HT-29 (cell line): ENCODE results near the gene SNX13. TPM values are rescaled to one million over a fixed set of nuclear protein-coding genes. Genes with fewer than 3 reads are reported as not detected.
"Not testable (repeated sequence)": the region's sequence is repeated elsewhere in the genome, so short reads cannot be mapped to it uniquely, and the experiment has no call there.

Experiments used
- DNase-seq: peaks from one replicate; pipeline ENCODE4 v3.0.0-alpha.2; 2015; ENCODE audit warnings: low spot score
- total RNA-seq: library from RNA; depleted of rRNA; stranded (reverse); fragments of >200 nt; shearing (Covaris generic); gene quantifications from 2 replicates; pipeline ENCODE4 v1.2.3, GENCODE V29; 2014

SNX13 gene
- total RNA-seq, 1 experiment from 2014 or later, result 23.5 TPM

DNA sequence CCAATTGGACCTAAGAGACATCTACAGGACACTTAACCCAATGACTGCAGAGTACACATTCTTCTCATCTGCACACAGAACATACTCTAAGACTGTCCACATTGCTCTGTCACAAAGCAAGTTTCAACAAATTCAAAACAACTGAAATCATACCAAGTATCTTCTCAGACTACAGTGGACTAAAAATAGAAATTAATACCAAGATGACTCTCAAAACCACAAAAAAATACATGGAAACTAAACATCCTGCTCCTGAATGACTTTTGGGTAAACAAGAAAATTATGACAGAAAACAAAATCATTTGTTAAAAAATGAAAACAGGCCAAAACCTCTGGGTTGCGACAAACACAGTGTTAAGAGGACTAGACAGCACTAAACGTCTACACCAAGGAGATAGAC is 24.5 kb downstream of the SNX13 start:
- no peak for DNase-seq

DNA sequence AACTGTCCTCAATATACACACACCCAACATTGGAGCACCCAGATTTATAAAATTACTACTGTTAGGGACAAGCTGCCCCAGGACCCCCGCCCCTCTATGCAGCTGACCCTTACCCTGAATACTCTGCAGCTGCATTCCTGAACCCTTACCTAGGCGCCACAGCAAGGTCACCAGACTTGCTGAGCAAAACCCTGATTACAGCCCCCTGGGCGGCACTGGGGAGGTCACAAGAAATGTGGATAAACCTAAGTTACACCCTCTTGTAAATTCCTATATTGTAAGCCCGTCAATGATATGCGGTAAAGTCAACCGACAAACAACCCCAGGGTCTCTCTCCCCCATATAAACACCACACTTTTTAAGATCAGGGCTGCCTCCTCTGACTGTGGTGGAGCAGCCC is 25.1 kb downstream of the SNX13 start:
- no peak for DNase-seq

DNA sequence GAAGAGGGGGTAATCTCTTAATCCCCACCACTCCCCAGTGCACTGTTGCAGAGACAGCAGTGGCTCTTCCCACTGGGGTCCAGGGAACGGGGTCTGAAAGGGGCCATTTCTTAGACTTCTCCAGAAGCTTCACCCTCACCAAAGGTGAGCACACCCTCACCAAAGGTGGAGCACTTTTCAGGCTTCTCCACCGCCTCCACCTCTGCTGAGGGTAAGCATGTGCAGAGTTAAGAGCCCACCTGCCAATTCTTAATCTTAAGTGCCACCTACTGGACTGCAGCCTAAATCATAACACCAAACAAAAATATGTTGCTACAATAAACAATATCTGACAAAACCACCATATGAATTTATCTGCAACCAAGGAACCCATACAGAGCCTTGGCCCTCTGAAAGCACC is 27.0 kb downstream of the SNX13 start:
- no peak for DNase-seq

DNA sequence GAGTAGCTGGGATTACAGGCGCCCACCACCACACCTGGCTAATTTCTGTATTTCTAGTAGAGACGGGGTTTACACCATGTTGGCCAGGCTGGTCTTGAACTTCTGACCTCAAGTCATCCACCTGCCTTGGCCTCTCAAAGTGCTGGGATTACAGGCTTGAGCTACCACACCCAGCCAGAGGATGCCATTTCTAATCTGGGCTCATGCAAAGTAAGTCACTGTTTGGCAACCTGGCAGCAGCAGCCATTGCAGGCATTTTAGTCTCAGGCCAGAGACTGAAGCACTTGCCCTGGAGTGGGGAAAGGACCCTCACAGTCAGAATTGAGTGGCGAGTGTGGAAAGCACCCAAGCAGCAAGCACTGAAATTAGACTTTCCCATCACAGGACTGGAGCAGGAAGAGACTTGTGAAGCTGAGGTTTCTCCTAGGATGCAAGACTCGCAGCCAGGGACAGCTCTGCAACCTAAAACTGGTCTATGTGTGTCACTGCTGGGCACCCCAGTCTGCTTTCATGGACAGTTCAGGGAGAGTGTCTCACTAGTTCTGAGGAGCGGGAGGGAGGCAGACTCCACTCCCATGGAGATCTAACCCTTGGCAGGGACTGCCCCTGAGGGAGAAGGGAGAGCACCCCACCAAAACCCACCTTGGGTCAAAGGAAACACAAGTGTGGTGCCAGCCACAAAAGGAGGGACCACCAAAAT is 27.6 kb downstream of the SNX13 start:
- DNase-seq, result no peak

DNA sequence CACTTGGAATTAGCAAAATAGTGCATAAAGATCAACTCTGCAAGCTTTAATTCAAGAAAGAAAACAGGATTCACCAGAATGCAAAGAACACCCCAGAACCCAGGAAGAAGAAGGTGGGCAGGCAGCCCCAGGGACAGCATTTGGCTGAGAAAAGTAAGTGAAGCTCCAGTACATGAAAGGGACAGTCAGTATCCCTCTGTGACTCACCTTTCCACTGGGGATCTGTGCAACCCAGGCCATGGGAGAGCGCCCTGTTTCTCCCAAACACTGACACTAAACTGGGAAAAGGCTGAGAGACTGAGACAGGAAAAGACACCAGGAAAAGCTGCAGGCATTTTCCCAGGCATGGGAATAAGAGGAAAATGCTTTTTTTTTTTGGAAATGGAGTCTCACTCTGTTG is 28.2 kb downstream of the SNX13 start:
- no peak for DNase-seq

DNA sequence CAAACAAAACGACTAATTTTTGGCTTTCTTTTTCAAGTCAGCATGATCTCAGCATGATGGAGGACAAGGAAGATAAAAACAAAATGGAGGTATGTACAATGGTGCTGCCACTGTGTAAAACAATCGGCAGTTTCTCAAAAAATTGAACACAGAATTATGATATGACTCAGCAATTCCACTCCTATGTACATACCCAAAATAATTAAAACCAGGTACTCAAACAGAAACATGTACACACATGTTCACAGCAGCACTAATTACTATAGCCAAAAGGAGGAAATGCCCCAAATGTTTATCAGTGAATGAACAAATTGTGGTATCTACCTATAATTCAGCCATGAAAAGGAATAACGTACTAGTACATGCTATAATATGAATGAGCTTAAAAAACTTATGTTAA is 29.9 kb downstream of the SNX13 start:
- no peak for DNase-seq

DNA sequence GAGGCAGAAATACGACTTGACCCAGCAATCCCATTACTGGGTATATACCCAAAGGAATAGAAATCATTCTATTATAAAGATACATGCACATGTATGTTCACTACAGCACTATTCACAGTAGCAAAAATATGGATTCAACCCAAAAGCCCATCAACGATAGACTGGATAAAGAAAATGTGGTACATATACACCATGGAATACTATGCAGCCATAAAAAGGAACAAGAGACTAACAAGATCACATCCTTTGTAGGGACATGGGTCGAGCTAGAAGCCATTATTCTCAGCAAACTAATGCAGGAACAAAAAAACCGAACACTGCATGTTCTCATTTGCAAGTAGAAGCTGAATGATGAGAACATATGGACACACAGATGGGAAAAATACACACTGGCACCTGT is 31.0 kb downstream of the SNX13 start:
- DNase-seq, result not testable (repeated sequence)

DNA sequence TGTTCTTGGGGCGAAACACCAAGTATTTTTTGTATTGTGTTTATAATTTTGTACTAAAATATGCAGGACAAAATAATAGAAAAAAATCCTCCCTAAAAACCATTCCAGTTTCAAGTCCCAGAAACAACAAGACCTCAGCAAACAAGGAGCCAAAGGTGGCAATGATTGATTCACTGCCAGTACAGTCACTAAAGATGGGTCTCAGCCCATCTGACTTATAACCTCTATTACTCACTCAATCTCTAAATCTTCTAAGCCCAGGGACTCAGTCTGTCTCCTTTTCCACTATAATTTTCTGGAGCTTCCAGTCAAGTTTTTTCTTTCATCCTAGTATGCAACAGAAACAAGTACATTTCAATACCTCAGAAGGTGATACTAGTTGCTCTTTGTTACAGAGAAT is 33.3 kb downstream of the SNX13 start:
- DNase-seq, result no peak

DNA sequence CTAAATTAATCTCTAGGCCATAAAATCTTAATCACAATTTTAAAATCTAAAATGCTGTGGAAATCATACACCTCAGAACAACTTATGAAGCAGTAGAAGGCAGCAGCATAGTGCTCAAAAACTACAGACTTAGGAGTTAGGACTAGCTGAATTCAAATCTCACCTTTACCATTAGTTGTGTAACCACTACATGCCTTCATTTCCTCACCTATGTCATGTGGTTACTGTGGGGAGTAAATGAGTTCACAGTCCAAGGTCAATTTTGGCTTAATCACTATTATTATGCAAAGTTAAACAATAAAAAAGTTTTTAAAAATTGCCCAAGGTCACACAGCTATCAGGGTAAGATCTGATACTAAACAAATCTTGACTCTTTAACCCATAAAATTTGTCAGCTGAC is 37.0 kb downstream of the SNX13 start:
- DNase-seq, result no peak

DNA sequence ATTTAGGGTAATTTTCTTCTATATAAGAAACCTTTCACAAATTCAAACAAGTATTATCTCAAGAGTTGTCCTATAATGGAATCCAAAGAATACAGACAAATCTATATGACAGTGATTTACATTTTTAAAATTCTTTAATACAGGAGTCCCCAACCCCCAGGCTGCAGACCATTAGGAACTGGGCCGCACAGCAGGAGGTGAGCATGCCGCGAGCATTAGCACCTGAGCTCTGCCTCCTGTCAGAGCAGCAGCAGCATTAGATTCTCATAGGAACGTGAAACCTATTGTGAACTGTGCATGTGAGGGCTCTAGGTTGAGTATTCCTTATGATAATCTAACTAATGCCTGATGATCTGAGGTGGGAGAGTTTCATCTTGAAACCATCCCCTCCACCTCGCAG is 37.7 kb downstream of the SNX13 start:
- DNase-seq, result no peak

DNA sequence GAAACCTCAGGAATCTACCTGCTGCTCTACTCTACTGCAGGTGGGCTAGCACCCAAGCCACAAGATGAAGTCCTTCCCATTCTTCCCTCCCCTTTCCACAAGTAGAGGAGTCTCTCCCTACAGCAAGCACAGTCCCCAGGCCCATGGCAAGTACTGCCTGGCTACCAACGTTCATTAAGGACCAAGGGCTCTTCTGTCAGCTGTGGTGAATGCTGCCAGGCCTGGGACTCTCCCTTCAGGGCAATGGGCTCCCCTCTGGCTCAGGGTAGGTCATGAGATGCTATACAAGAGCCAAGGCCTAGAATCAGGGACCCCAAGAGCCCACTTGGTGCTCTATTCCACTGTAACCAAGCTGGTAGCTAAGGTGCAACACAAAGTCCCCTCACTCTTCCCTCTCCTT is 39.8 kb downstream of the SNX13 start:
- DNase-seq, result no peak

DNA sequence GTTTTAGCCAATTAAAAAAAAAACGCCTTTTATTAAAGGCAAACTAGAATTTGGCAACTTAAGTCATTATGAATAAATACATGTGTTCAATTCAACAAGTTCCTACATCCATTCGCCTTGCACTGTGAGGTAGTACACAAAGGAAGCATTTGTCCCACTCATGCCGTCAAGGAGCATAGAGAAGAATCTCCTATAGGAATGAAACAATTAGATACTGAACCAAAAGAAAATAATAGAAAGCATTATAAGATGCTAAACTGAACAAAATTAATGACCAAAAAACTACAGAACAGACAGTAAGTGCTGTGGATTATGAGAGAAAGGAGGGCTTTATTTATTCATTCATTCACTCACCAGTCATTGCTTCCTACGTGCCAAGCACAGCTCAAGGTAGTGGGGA is 42.2 kb downstream of the SNX13 start:
- DNase-seq, result no peak

DNA sequence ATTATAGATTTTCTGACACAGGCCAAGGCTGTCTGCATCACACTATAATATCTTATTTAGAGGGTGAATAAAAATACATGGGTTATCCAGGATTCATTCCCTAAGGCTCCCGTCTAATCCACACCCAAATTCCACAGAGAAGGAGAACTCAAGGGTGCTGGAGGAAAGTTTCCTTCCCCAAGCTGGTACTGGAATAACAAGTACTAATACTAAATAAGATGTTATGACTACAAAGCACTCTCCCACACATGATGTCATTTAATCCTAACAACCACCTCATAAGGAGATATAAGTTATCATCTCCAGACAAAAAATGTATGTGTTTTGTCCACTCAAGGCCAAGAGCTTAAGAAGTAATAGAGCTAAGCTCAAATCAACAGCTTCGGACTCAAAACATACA is 53.0 kb downstream of the SNX13 start:
- no peak for DNase-seq

DNA sequence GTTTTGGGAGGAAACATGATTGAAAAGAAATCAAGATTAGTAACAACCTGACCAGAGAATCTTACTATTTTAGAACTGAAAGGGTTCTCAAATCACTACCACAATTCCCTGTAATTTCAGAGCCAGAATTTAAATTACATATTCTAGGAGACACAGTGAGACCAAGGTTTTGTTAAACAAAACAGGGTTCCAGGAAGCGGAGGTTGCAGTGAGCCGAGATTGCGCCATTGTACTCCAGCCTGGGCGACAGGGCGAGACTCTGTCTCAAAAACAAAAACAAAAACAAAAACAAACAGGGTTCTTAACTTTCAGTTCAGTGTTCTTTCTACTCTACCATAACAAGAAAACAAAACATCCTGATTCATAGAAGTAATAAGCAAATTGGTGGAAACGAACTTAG is 57.6 kb downstream of the SNX13 start:
- DNase-seq, result no peak

DNA sequence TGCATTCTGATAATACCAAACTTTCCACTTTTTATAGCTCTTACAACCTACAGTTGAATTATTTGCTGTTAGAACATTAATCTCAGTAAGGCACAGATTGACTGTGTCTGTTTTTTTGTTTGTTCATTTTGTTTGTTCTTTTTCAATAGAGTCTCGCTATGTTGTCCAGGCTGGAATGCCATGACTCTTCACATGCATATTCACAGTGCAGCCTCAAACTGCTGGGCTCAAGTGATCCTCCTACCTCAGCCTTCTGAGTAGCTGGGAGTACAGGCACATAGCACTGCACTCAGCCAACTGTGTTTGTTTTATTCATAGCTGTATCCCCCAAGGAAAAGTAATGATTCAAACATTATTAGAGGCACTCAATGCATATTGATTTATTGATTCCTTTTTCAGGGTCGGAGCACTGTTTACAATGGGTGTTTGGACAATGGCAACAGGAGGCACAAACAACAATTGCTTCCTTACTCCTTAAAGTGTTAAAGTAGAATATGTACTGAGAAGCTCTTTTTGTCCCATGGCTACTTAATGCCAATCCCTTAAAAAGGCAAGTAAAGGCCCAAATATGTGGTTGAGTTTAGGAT is 61.1 kb downstream of the SNX13 start:
- no peak for DNase-seq

DNA sequence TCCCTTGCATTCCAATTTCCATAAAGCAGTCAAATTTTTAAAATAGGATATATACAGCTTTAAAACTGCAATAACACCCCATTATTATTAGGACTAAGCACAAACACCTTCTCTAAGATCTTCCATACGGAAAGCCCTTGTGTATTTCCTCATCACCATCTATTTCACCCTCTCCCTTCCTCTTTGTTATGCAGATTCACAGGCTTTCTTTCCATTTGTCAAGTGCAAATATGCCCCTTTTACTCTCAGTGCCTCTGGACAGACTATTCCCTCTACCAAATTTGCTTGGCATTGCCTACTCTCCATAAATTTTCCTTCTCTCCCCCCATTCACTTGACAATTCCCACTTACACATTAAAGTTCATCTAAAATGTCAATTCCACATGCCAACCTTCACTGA is 61.7 kb downstream of the SNX13 start:
- no peak for DNase-seq

DNA sequence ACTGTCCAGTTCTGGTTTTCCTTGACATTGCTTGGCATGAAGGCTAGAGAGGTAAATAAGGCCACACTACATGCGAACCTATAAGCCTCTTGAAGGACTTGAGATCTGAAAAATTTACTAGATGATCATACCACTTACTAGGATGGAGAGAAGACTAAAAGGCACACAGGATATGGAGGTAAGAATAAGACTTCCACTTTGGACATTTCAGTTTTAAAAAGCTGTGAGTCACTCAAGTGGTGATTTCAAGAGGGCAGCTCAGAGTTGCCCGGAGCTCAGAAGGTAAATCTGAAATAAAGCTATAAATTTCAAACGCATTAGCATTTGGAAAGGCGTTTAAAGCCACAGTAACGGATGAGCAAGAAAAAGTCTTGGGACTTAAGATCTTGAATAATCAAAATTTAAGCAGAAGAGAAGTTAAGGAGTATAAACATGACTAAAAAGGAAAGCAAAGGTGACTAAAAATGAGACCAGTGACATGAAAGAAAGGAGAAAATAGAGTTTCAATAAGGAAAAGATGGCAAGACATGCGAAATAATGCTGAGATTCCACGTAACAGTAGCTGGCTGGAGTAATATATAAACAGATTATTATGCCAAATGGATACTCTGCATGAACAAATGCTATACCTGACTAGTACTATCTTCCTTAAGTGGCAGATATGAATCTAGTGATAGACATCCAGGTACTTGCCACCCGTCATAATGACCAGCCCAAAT is 68.3 kb downstream of the SNX13 start:
- no peak for DNase-seq

DNA sequence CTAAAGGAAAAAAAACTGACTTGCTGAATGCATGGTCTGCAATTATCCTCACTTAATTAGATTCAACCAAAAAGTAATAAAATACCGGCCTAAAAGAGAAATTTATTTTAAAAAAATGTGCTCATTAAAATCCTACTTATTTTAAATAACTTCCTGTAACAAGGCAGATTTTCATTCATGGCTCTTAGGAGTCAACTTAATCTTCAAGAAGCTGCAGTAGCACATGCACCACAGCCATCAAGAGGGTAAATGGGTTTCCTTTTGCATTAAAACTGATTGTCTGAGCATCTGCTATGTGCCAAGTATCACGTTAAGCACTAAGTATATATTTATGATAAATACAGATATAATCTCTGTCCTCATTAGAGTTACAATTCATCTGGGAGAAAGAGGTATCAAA is 69.9 kb downstream of the SNX13 start:
- DNase-seq, result no peak

DNA sequence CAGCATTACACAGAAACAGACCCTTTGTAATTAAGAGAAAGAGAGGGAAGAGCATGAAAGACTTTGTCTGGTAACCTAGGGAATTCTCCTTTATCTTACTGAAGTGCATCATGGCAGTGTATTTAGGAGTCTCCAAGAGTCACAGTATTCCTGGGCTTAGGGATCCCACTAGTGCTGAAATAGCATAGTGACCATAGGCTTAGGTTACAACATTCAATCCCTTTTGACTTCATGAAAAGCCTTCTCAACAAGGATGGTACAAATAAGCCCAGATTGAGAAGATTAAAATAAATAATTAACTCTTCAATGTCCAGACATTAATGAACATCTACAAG is 76.5 kb downstream of the SNX13 start:
- DNase-seq, result no peak

DNA sequence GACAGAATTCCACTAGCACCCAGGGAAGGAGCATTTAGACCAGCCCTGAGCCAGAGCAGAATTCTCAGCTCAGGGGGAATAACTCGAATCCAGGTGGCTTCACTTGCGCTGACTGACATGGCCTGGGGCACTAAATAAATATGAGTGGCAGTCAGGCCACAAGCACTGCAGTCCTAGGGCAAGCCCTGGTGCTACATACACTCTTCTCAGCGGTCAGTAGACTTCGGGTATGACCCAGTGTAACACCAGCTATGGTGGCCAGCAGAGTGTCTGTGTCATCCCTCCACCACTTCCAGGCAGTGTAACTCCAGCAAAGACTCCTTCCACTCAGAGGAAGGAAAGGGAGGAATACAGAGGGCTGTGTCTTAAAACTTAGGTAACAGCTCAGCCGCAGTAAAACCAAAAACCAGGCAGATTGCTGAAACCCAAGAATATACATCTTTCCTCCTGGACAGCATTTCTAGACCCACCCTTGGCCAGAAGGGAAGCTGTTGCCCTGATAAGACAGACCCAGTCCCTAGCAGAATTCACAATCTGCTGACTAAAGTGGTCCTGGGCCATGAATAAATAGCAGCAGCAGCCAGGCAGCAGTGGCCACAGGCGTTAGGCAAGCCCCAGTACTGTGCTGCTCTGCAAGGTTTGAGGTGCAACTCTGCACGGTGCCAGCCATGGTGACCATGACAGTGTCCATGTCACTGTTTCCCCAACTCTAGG is 77.0 kb downstream of the SNX13 start:
- no peak for DNase-seq

DNA sequence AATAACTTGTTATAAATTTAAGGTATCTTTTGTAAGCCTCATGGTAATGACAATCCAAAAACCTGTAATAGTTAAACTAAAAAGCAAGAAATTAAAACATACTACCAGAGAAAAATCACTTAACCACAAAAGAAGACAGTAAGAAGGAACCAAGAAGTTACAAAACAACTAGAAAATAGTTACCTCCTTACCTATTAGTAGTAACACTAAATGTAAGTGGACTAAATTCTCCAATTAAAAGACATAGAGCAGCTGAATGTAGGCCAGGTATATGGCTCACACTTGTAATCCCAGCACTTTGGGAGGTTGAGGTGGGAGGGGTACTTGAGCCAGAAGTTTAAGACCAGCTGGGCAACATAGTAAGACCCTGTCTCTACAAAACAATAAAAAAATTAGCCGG is 84.0 kb downstream of the SNX13 start:
- DNase-seq, result no peak

DNA sequence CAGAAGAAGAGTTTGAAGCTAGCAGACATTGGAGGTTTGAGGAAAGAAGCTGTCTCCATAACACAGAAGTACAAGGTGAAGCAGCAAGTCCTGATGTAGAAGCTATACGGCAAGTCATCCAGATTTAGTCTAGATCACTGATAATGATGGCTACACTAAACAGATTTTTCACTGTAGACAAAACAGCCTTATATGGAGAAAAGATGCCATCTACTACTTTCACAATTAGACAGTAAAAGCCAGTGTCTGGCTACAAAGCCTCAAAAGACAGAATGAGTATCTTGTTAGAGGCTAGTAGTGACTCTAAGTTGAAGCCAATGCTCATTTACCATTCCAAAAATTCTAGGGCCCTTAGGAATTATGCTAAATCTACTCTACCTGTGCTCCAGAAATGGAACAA is 85.1 kb downstream of the SNX13 start:
- no peak for DNase-seq
